Neutrophil (primary cell): ENCODE results near the gene NR3C2.

Experiments
- H3K27ac ChIP-seq: fragments of 200-600 bp; sonication (generic); 2 replicates; pipeline ENCODE4 v1.5.1; 2016; ENCODE audit warnings: mild to moderate bottlenecking, moderate library complexity
- H3K27me3 ChIP-seq: fragments of 200-600 bp; sonication (generic); 2 replicates; pipeline ENCODE4 v1.6.0; 2016; ENCODE audit warnings: mild to moderate bottlenecking
- H3K36me3 ChIP-seq: fragments of 200-600 bp; sonication (generic); 2 replicates; pipeline ENCODE4 v1.5.1; 2017
- H3K4me1 ChIP-seq, 2 experiments: fragments of 200-600 bp in 1 of 2; sonication (generic) in 1 of 2; 1 replicate in 1 of 2; 2 replicates in 1 of 2; pipeline versions ENCODE4 v1.5.1 to v1.6.1; 2013 to 2016; ENCODE audit warnings: low read depth in 1 of 2, low read length in 1 of 2, mild to moderate bottlenecking in 1 of 2, moderate library complexity in 1 of 2; ENCODE audit not compliant: control insufficient read depth in 1 of 2, insufficient read depth in 1 of 2
- H3K4me3 ChIP-seq, 2 experiments: fragments of 200-600 bp in 1 of 2; sonication (generic) in 1 of 2; 1 replicate in 1 of 2; 2 replicates in 1 of 2; pipeline ENCODE4 v1.5.1; 2013 to 2016; ENCODE audit warnings: low read depth in 1 of 2, low read length in 1 of 2, mild to moderate bottlenecking in 1 of 2, moderate library complexity in 1 of 2
- H3K9me3 ChIP-seq: fragments of 200-600 bp; sonication (generic); 2 replicates; pipeline ENCODE4 v1.5.1; 2016
- CTCF ChIP-seq: fragments of 200-600 bp; sonication (generic); IDR thresholded peaks from 2 replicates; pipeline ENCODE4 v1.5.1; 2016; ENCODE audit warnings: antibody characterized with exemption

Gene NR3C2

GRCh38 chr4:148425327-148426110 lies 16.7 kb downstream of the NR3C2 start:
- Histone ChIP-seq H3K27ac (no peak overlapping the region), H3K36me3 (no peaks in the 10 kb centered on the region), H3K9me3 (no peaks in the 10 kb centered on the region), H3K27me3 (peaks cover 10% of the 10 kb centered on the region), H3K4me1 (no peaks in the 10 kb centered on the region), H3K4me3 (no peak overlapping the region)
- TF ChIP-seq CTCF: no peak

- Histone ChIP-seq H3K4me1 (no peaks in the 10 kb centered on the region), H3K4me3 (no peak overlapping the region)
- TF ChIP-seq CTCF: no peak
Measured at GRCh38 chr4:148420397-148420796, 21.8 kb downstream of the NR3C2 start.

GRCh38 chr4:148415500-148415899 lies 26.7 kb downstream of the NR3C2 start:
- H3K9me3 ChIP-seq: no peaks in the 10 kb centered on the region
- no peaks in the 10 kb centered on the region for H3K27me3 ChIP-seq
- H3K27ac ChIP-seq: no peak overlapping the region
- no peak overlapping the region for H3K4me3 ChIP-seq
- no peak for TF ChIP-seq CTCF
- no peaks in the 10 kb centered on the region for H3K36me3 ChIP-seq
- H3K4me1 ChIP-seq: no peaks in the 10 kb centered on the region

More at GRCh38 chr4:148420397-148420796, 21.8 kb downstream of the NR3C2 start:
- H3K36me3 ChIP-seq: no peaks in the 10 kb centered on the region
- H3K9me3 ChIP-seq: no peaks in the 10 kb centered on the region
- no peaks in the 10 kb centered on the region for H3K27me3 ChIP-seq
- no peak overlapping the region for H3K27ac ChIP-seq

GRCh38 chr4:148412460-148412994 lies 29.7 kb downstream of the NR3C2 start:
- Histone ChIP-seq H3K4me3 (no peak overlapping the region), H3K4me1 (no peaks in the 10 kb centered on the region), H3K27ac (no peak overlapping the region), H3K27me3 (no peaks in the 10 kb centered on the region), H3K36me3 (no peaks in the 10 kb centered on the region), H3K9me3 (no peaks in the 10 kb centered on the region)
- no peak for TF ChIP-seq CTCF

GRCh38 chr4:148405161-148405893 lies 36.9 kb downstream of the NR3C2 start:
- Histone ChIP-seq H3K27ac (no peak overlapping the region), H3K27me3 (no peaks in the 10 kb centered on the region), H3K4me1 (no peaks in the 10 kb centered on the region), H3K4me3 (no peak overlapping the region), H3K9me3 (no peaks in the 10 kb centered on the region), H3K36me3 (no peaks in the 10 kb centered on the region)
- TF ChIP-seq CTCF: no peak
